OCI-LY3 (cell line): Measurements from ENCODE around the gene PRMT9.

Experiments
- H2AFZ ChIP-seq: fragments of 200-600, 300-600 bp; shearing (Covaris generic); 2 replicates; pipeline ENCODE4 v1.6.0; 2014; ENCODE audit warnings: antibody characterized with exemption, low read depth, low read length
- H3K27ac ChIP-seq: fragments of 200-600, 300-600 bp; sonication (generic); 2 replicates; pipeline ENCODE4 v1.5.1; 2014; ENCODE audit warnings: mild to moderate bottlenecking, low read length, moderate library complexity, mixed read lengths
- H3K27me3 ChIP-seq: fragments of 200-600, 300-600 bp; sonication (generic); 2 replicates; pipeline ENCODE4 v1.6.1; 2014; ENCODE audit warnings: low read depth, low read length, mixed read lengths
- H3K36me3 ChIP-seq: fragments of 200-600, 300-600 bp; sonication (generic); replicated peaks from 2 replicates; pipeline ENCODE3; 2014; ENCODE audit warnings: low read depth, low read length, mixed read lengths
- H3K4me1 ChIP-seq: fragments of 300-600, 200-600 bp; sonication (generic); 2 replicates; pipeline ENCODE4 v1.6.1; 2014; ENCODE audit warnings: low read length, mixed read lengths
- H3K4me2 ChIP-seq: fragments of 200-600, 300-600 bp; sonication (generic); 2 replicates; pipeline ENCODE4 v1.6.1; 2014; ENCODE audit warnings: low read length, mixed read lengths
- H3K4me3 ChIP-seq: fragments of 300-600, 200-600 bp; sonication (generic); 2 replicates; pipeline ENCODE4 v1.5.1; 2014; ENCODE audit warnings: antibody characterized with exemption, mild to moderate bottlenecking, low read length, moderate library complexity
- H3K79me2 ChIP-seq: fragments of 300-600, 200-600 bp; shearing (Covaris generic); 2 replicates; pipeline ENCODE4 v1.6.1; 2014; ENCODE audit warnings: mild to moderate bottlenecking, low read length, mixed read lengths
- H3K9ac ChIP-seq: fragments of 300-600, 200-600 bp; shearing (Covaris generic); 2 replicates; pipeline ENCODE4 v1.6.0; 2014; ENCODE audit warnings: mild to moderate bottlenecking, low read length, moderate library complexity
- H3K9me3 ChIP-seq: fragments of 200-600, 300-600 bp; shearing (Covaris generic); 2 replicates; pipeline ENCODE4 v1.6.1; 2014; ENCODE audit warnings: low read length, mixed read lengths; ENCODE audit not compliant: insufficient read depth
- H4K20me1 ChIP-seq: fragments of 200-600, 300-600 bp; sonication (generic); 2 replicates; pipeline ENCODE4 v1.6.1; 2016; ENCODE audit warnings: low read length, mixed read lengths; ENCODE audit not compliant: insufficient read depth
- CTCF ChIP-seq: fragments of 200-600, 300-600 bp; sonication (generic); IDR thresholded peaks from 2 replicates; pipeline ENCODE4 v1.5.1; 2014; ENCODE audit warnings: antibody characterized with exemption, low read length, low read depth
- EZH2phosphoT487 ChIP-seq: fragments of 200-600 bp; shearing (Covaris generic); IDR thresholded peaks from 2 replicates; pipeline ENCODE4 v1.6.1; 2018; ENCODE audit warnings: antibody characterized with exemption, mixed run types, low read depth

The PRMT9 gene

DNA sequence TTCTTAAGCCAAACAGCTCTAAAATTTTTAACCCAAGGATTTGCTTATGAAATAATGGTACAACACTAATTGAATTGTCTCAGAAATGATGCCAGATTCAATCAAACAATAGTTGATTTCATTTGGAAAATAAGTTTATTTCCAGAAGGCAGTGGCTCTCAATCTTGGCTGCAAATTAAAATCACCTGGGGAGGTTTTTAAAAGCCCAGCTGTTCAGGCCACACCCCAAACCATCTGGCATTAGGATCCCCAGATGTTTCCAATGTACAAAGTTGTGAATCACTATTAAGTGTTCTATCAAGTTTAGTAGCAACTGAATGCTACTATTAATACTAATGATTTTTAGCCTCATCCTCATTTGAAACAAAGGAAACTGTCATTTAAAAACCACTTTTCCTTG, 44.6 kb downstream of the PRMT9 start:
- H2AFZ ChIP-seq, result no peak overlapping the region
- no peaks in the 10 kb centered on the region for H3K9me3 ChIP-seq
- no peak overlapping the region for H3K9ac ChIP-seq
- H3K79me2 ChIP-seq, result 0 out of 2 replicates have a peak, but pooled peaks cover 5% of the 10 kb centered on the region
- no peaks in the 10 kb centered on the region for H4K20me1 ChIP-seq
- peaks cover 46% of the 10 kb centered on the region for H3K36me3 ChIP-seq
- no peak overlapping the region for H3K4me3 ChIP-seq
- peak overlapping the region; percentile 3; the same call in 1 of the 2 replicates for H3K4me2 ChIP-seq
- TF ChIP-seq EZH2phosphoT487 (no peak), CTCF (no peak)
- H3K4me1 ChIP-seq, result peaks cover 6% of the 10 kb centered on the region; the same call in 1 of the 2 replicates
- H3K27me3 ChIP-seq, result no peaks in the 10 kb centered on the region
- H3K27ac ChIP-seq, result no peak overlapping the region

DNA sequence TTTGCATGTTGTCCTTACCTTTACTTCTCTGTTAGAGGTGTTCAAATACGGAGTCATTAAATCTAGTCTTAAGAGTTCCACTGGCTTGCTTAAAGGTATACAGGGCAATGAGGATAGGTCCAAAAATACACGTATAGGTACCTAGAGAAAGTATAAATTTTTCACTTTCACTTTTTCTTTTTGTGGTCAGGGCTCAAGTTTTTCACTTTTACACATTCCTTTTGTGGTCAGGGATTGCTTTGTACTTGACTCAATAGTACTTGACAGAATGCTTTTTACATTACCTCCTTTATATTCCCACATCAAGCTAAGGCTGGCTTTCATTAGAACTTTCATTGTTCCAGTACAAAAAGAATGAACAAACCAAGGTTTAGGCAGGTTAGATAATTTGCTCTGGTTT, 45.0 kb downstream of the PRMT9 start:
- TF ChIP-seq EZH2phosphoT487 (no peak), CTCF (no peak)
- no peak overlapping the region for H3K9ac ChIP-seq
- no peaks in the 10 kb centered on the region for H3K27me3 ChIP-seq
- no peak overlapping the region for H3K27ac ChIP-seq
- H3K9me3 ChIP-seq, result no peaks in the 10 kb centered on the region
- no peak overlapping the region for H2AFZ ChIP-seq
- H3K4me3 ChIP-seq, result no peak overlapping the region
- H3K4me1 ChIP-seq, result peaks cover 6% of the 10 kb centered on the region; the same call in 1 of the 2 replicates
- no peaks in the 10 kb centered on the region for H4K20me1 ChIP-seq
- peaks cover 50% of the 10 kb centered on the region for H3K36me3 ChIP-seq
- H3K79me2 ChIP-seq, result 0 out of 2 replicates have a peak, but pooled peaks cover 5% of the 10 kb centered on the region
- H3K4me2 ChIP-seq, result peak overlapping the region; percentile 3; the same call in 1 of the 2 replicates

DNA sequence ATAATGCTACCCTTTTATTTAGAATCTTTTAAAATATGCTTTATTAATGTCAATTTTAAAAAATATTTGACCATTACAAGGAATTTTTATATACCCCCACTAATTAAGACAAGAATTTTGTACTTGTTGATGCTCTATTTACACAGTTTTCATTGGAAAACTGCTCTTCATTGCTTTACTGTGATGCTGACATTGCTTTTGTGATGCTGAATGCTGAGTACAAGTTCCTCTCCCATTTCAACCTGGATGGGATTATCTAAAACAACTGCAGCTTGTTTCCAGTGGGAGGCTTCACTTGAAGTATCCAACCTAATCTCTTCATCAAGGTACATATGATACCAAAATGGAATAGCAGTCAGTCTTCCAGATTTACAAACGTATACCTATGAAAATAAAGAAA, 45.6 kb downstream of the PRMT9 start:
- no peak overlapping the region for H3K4me2 ChIP-seq
- no peak overlapping the region for H3K27ac ChIP-seq
- no peaks in the 10 kb centered on the region for H3K9me3 ChIP-seq
- H4K20me1 ChIP-seq, result no peaks in the 10 kb centered on the region
- H3K9ac ChIP-seq, result no peak overlapping the region
- H3K4me1 ChIP-seq, result peaks cover 6% of the 10 kb centered on the region; the same call in 1 of the 2 replicates
- peaks cover 52% of the 10 kb centered on the region for H3K36me3 ChIP-seq
- no peaks in the 10 kb centered on the region for H3K27me3 ChIP-seq
- H3K4me3 ChIP-seq, result no peak overlapping the region
- no peaks in the 10 kb centered on the region for H3K79me2 ChIP-seq
- TF ChIP-seq CTCF (no peak), EZH2phosphoT487 (no peak)
- no peak overlapping the region for H2AFZ ChIP-seq

GRCh38 chr4:147635348-147635747, 48.6 kb downstream of the PRMT9 start:
- Histone ChIP-seq H3K4me3 (no peak overlapping the region), H3K4me2 (no peak overlapping the region), H3K27ac (no peak overlapping the region), H3K79me2 (no peaks in the 10 kb centered on the region), H3K9ac (no peak overlapping the region), H2AFZ (no peak overlapping the region), H3K27me3 (no peaks in the 10 kb centered on the region), H3K9me3 (no peaks in the 10 kb centered on the region), H3K36me3 (peaks cover 57% of the 10 kb centered on the region), H3K4me1 (peaks cover 6% of the 10 kb centered on the region; the same call in 1 of the 2 replicates), H4K20me1 (no peaks in the 10 kb centered on the region)
- TF ChIP-seq EZH2phosphoT487 (no peak), CTCF (no peak)
